HG03103 (cell line): ENCODE data around the gene ABHD13.
A peak's percentile ranks its signal among the peaks of the same experiment; 100 is the strongest.
"Not testable (repeated sequence)": the region's sequence is repeated elsewhere in the genome, so short reads cannot be mapped to it uniquely, and the experiment has no call there.

ENCODE experiments used
- ATAC-seq: cut with Tn5 transposase; IDR thresholded peaks from one replicate; pipeline ENCODE4 v1.9.1; 2021; ENCODE audit warnings: low read depth; ENCODE audit not compliant: unreplicated experiment

Gene ABHD13

GRCh38 chr13:108220041-108220440, 1.8 kb downstream of the ABHD13 start:
- ATAC-seq = no peak

DNA sequence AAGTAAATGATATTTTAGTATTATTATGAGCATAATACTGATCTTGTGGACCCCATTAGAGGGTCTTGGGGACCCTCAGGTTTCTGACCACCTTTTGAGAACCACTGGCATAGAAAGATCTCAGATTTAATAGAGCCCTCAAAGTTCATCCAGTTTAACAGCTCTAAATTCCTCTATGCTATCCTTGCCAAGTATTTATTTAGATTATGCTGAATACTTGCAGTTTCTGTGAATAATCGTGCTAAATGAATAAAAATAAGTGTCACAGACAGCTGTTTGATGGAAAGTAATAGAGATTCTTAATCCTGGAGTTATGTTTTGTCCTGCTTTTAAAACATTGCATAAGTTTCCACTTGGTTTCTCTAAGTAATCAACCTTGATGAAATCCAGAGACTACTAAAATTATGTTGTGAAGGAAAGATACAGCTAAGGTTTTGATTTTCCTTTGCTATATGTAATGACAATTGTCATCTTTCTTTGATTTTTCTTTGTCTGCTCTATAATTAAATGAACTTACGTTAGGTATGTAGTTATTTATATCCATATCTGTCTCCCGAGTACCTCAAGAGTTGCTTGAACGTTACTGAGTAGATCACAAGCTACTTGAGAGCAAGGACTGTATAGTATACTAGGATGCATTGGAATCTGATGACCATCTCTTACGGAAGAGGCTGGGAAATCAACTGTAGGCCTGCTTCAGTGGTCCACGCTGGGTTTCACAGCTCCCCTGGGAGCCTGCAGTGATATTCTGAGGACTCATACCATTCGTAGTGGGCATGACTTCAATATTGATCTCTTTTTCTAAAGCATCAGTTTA, 5.7 kb downstream of the ABHD13 start:
- no peak for ATAC-seq

DNA sequence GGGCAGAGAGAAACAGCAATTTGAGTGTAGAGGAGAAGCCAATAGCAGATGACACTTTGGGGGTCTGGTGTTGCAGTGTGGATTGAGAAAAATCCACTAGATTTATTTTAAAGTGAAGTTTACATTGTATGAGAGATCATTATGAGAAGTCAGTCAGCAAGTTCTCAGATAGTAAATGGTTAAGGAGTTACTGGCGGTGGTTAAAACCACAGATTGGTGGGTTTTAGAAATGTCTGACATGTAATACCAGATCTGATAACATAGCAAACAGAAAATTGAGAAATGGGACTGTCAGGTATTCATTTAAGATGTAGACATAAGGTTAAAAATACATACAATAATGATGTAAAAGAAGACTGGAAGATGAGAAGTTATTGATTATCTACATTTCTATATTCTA, 7.2 kb downstream of the ABHD13 start:
- ATAC-seq = peak; percentile 55

- no peak for ATAC-seq
Measured at GRCh38 chr13:108226184-108226583, 8.0 kb downstream of the ABHD13 start.

GRCh38 chr13:108227651-108228272, 9.6 kb downstream of the ABHD13 start:
- no peak for ATAC-seq

DNA sequence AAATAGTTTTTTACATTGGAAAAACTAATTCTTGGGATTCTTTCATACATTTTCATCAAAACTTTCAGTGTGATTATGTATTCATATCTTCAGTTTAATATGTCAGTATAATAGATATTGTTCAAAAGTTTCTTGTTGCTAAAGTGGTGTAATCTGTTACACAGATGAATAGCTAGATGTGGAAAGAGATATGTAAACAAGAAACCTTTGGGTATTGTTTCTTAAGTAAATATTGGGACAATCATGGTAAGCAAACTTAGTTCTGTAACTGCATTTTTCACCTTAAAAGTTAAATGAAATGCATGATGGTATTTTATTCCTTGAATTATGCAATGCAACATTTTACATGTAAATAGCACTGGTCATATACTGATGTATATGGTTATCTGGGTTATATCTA, 12.2 kb downstream of the ABHD13 start:
- ATAC-seq = no peak

DNA sequence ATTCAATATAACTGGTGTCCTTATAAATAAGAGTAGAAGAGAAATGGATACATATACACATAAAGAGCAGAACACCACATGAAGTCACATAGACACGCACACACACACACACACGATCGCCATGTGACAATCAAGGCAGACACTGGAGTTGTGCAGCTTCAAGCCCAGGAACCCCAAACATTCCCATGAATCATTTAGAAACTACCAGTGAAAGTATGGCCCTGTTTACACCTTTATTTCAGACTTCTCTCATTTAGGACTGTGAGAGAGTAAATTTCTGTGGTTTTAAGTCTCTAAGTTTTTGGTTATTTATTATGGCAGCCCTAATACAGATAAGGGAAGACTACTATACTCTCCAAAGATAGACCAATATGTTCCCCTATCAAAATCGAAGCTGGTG, 31.0 kb downstream of the ABHD13 start:
- no peak for ATAC-seq

DNA sequence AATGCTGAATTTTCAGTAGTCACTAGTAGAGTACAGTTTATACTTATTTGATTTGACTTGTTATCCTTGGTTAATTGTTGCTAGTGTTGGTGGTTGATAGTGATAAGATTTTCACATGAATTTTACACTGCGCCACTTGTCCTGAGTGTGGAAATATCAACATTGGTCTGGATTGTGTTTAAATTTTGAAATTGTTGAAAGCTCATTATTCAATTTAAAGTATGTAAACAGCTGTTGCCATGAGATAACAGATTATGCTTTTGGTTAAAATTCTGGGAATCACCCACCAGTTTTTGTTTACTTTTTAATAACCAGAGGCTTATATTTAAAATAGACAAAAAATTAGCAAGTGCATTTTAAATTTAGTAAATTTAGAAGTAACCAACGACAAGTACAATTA, 39.1 kb downstream of the ABHD13 start:
- no peak for ATAC-seq

- ATAC-seq = no peak
Measured at GRCh38 chr13:108263621-108264355, 45.6 kb downstream of the ABHD13 start.

GRCh38 chr13:108266321-108266990, 48.3 kb downstream of the ABHD13 start:
- no peak for ATAC-seq

GRCh38 chr13:108267347-108267746, 49.2 kb downstream of the ABHD13 start:
- no peak for ATAC-seq

- ATAC-seq = not testable (repeated sequence)
Measured at GRCh38 chr13:108267855-108268254, 49.7 kb downstream of the ABHD13 start.

GRCh38 chr13:108268466-108269112, 50.4 kb downstream of the ABHD13 start:
- no peak for ATAC-seq

GRCh38 chr13:108269601-108270328, 51.6 kb downstream of the ABHD13 start, which contains the start of gene TNFSF13B:
Gene TNFSF13B, plus strand, starts transcription at chr13:108269718. Its CDS starts 178 bp downstream, at chr13:108269896.
- ATAC-seq = peak; percentile 59

DNA sequence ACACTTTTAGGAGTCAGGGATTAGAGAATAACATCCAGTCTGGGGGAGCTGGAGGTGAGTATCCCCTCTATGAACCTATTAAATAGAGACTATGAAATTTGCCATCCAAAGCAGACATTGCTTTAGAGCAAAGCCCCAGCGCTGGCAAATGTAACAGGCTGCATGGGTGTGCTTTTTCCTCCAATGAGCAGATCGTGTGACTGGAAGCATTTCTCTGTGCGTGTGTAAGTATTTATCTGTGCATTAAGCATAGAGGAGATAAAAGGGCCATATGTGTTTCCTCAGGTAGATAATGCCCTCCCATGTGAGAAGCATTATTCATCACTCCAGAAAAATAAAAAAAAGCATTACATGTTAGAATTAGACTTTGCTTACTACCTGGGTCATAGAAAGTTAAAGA, 52.2 kb downstream of the ABHD13 start:
- ATAC-seq = peak; percentile 10

- ATAC-seq = no peak
Measured at GRCh38 chr13:108272333-108272732, 54.1 kb downstream of the ABHD13 start.

GRCh38 chr13:108273429-108274118, 55.4 kb downstream of the ABHD13 start:
- no peak for ATAC-seq

DNA sequence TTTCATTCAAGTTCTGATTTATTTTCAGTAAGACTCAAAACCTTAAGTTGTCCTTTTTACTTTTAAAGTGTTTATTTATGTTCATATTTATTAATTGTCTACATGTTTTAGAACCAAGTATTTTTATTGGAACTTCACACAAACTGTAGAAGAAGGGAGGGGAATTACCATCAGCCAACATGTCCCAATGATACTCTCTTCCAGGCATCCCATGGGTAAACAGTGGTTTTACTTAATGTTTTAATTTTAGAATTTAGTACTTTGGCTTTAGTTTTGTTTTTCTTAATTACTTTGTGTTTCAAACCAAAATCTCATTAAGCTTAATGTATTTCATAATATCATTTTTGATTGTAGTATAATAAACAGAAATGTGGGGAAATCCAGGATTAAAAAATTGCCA, 56.5 kb downstream of the ABHD13 start:
- no peak for ATAC-seq

DNA sequence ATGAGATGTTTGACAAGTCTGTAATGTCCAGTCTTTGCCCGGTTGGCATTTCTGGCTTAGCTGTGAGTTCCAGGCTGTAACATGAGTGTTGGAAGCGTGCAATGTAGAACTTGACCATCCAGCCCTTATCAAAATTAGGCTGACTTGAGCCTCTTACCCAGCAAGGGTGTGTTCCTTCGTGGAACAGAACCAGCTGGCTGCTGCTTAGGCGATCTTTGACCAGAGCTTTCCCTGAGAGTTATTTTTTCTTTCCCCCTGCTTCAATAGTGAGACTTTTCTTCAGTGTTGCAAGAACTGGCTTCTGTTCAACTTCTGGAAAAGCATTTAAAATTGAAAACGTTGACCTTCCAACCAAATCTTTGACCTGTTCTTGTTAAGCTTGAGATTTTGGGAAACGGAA, 57.9 kb downstream of the ABHD13 start:
- no peak for ATAC-seq
